H9 (cell line): Measurements from ENCODE around the gene DTWD1. TPM values are rescaled to one million over a fixed set of nuclear protein-coding genes. Genes with fewer than 3 reads are reported as not detected.

Experiments used
- DNase-seq: peaks from one replicate; pipeline ENCODE4 v3.0.0-alpha.2; 2017
- H2AFZ ChIP-seq: one replicate; pipeline ENCODE4 v1.6.1; 2013; ENCODE audit warnings: mild to moderate bottlenecking, low read length, control low read depth, moderate library complexity
- H2AK5ac ChIP-seq: 2 replicates; pipeline ENCODE4 v1.6.1; 2013; ENCODE audit warnings: low read length, control low read depth, mixed read lengths; ENCODE audit not compliant: insufficient read length
- H2BK120ac ChIP-seq: one replicate; pipeline ENCODE4 v1.6.1; 2013; ENCODE audit warnings: low read depth, mild to moderate bottlenecking, low read length, control low read depth, inconsistent platforms; ENCODE audit not compliant: poor library complexity, severe bottlenecking
- H2BK12ac ChIP-seq: 2 replicates; pipeline ENCODE4 v1.6.1; 2013; ENCODE audit warnings: low read length, control low read depth, mixed read lengths, low read depth; ENCODE audit not compliant: insufficient read length
- H2BK15ac ChIP-seq: 2 replicates; pipeline ENCODE4 v1.6.1; 2013; ENCODE audit warnings: low read depth, low read length, control low read depth
- H2BK20ac ChIP-seq: one replicate; pipeline ENCODE4 v1.6.1; 2013; ENCODE audit warnings: low read depth, mild to moderate bottlenecking, low read length, control low read depth, inconsistent platforms; ENCODE audit not compliant: poor library complexity, severe bottlenecking
- H2BK5ac ChIP-seq: 2 replicates; pipeline ENCODE4 v1.6.1; 2013; ENCODE audit warnings: low read length, control low read depth, mixed read lengths; ENCODE audit not compliant: insufficient read length
- H3K14ac ChIP-seq: 2 replicates; pipeline ENCODE4 v1.6.1; 2013; ENCODE audit warnings: low read length, control low read depth; ENCODE audit not compliant: insufficient read depth
- H3K18ac ChIP-seq: 2 replicates; pipeline ENCODE4 v1.6.1; 2013; ENCODE audit warnings: low read depth, mild to moderate bottlenecking, mixed read lengths, low read length, control low read depth; ENCODE audit not compliant: insufficient read length
- H3K23ac ChIP-seq: 2 replicates; pipeline ENCODE4 v1.6.1; 2013; ENCODE audit warnings: low read length, control low read depth, mixed read lengths, low read depth; ENCODE audit not compliant: insufficient read length
- H3K23me2 ChIP-seq: 2 replicates; pipeline ENCODE4 v1.6.1; 2013; ENCODE audit warnings: low read depth, mild to moderate bottlenecking, mixed read lengths, low read length, control low read depth; ENCODE audit not compliant: insufficient read length, poor library complexity, severe bottlenecking
- H3K27ac ChIP-seq: 2 replicates; pipeline ENCODE4 v1.5.1; 2013; ENCODE audit warnings: low read length, control low read depth, mixed read lengths, low read depth; ENCODE audit not compliant: insufficient read length
- H3K27me3 ChIP-seq: 2 replicates; pipeline ENCODE4 v1.6.1; 2013; ENCODE audit warnings: low read length, control low read depth, inconsistent platforms; ENCODE audit not compliant: insufficient read depth
- H3K4ac ChIP-seq: 2 replicates; pipeline ENCODE4 v1.6.1; 2013; ENCODE audit warnings: low read depth, mild to moderate bottlenecking, control low read depth, inconsistent platforms, low read length, moderate library complexity
- H3K4me1 ChIP-seq: 2 replicates; pipeline ENCODE4 v1.6.1; 2013; ENCODE audit warnings: low read length, control low read depth, inconsistent platforms; ENCODE audit not compliant: insufficient read depth
- H3K4me2 ChIP-seq: 2 replicates; pipeline ENCODE4 v1.6.1; 2013; ENCODE audit warnings: low read length, control low read depth, mixed read lengths; ENCODE audit not compliant: insufficient read length, insufficient read depth
- H3K56ac ChIP-seq: 2 replicates; pipeline ENCODE4 v1.6.1; 2013; ENCODE audit warnings: low read depth, mild to moderate bottlenecking, mixed read lengths, low read length, control low read depth; ENCODE audit not compliant: insufficient read length
- H3K79me1 ChIP-seq: 2 replicates; pipeline ENCODE4 v1.6.1; 2013; ENCODE audit warnings: low read depth, mild to moderate bottlenecking, moderate library complexity, low read length, control low read depth, inconsistent platforms; ENCODE audit not compliant: insufficient read depth, poor library complexity, severe bottlenecking
- H3K79me2 ChIP-seq: 2 replicates; pipeline ENCODE4 v1.6.1; 2013; ENCODE audit warnings: low read length, control low read depth, inconsistent platforms; ENCODE audit not compliant: insufficient read depth
- H3K9ac ChIP-seq: 2 replicates; pipeline ENCODE4 v1.6.1; 2013; ENCODE audit warnings: low read length, control low read depth, mixed read lengths; ENCODE audit not compliant: insufficient read length; ENCODE audit errors: extremely low read depth
- H3K9me3 ChIP-seq: one replicate; pipeline ENCODE4 v1.6.1; 2013; ENCODE audit warnings: low read depth, low read length, inconsistent platforms; ENCODE audit not compliant: control insufficient read depth
- H3T11ph ChIP-seq: one replicate; pipeline ENCODE4 v1.6.1; 2013; ENCODE audit warnings: mild to moderate bottlenecking, low read length, control low read depth, inconsistent platforms
- H4K20me1 ChIP-seq: one replicate; pipeline ENCODE4 v1.6.1; 2013; ENCODE audit not compliant: control insufficient read depth, insufficient read length, insufficient read depth
- H4K5ac ChIP-seq: 2 replicates; pipeline ENCODE4 v1.6.1; 2013; ENCODE audit warnings: low read depth, mild to moderate bottlenecking, mixed read lengths, low read length, control low read depth; ENCODE audit not compliant: insufficient read length
- H4K8ac ChIP-seq: replicated peaks from 2 replicates; pipeline ENCODE4 v1.6.1; 2013; ENCODE audit warnings: low read length, control low read depth, mixed read lengths, low read depth; ENCODE audit not compliant: insufficient read length
- H4K91ac ChIP-seq: 2 replicates; pipeline ENCODE4 v1.6.1; 2013; ENCODE audit warnings: low read depth, mild to moderate bottlenecking, moderate library complexity, mixed read lengths, low read length, control low read depth; ENCODE audit not compliant: insufficient read length
- H3K27ac Mint-ChIP-seq, 3 experiments: 2 replicates in 2 of 3; 3 replicates in 1 of 3; pipeline ENCODE4 v1.8.0; 2020 to 2021; ENCODE audit warnings: mixed read lengths in 3 of 3, mild to moderate bottlenecking in 1 of 3, moderate library complexity in 1 of 3
- H3K27me3 Mint-ChIP-seq: 2 replicates; pipeline ENCODE4 v1.8.0; 2021; ENCODE audit warnings: low read depth, mild to moderate bottlenecking, moderate library complexity, mixed read lengths
- H3K36me3 Mint-ChIP-seq, 3 experiments: 2 replicates in 2 of 3; 3 replicates in 1 of 3; pipeline ENCODE4 v1.8.0; 2020 to 2021; ENCODE audit warnings: low read depth in 3 of 3, mixed read lengths in 3 of 3; ENCODE audit not compliant: insufficient read depth in 1 of 3
- H3K4me1 Mint-ChIP-seq, 2 experiments: 2 replicates each; pipeline ENCODE4 v1.8.0; 2020; ENCODE audit warnings: mixed read lengths in 2 of 2
- H3K4me3 Mint-ChIP-seq, 2 experiments: 2 replicates in 1 of 2; 3 replicates in 1 of 2; pipeline ENCODE4 v1.8.0; 2020 to 2021; ENCODE audit warnings: mild to moderate bottlenecking in 2 of 2, mixed read lengths in 2 of 2, moderate library complexity in 1 of 2
- H3K9me3 Mint-ChIP-seq, 2 experiments: 2 replicates in 1 of 2; 3 replicates in 1 of 2; pipeline ENCODE4 v1.8.0; 2020; ENCODE audit warnings: mild to moderate bottlenecking in 2 of 2, mixed read lengths in 2 of 2, moderate library complexity in 1 of 2
- WGBS: extraction: QIAGEN DNeasy Blood & Tissue Kit; methylation state at CpG from one replicate; pipeline ENCODE4 v1.1.7; 2013; ENCODE audit warnings: missing lambda C conversion rate, low lambda C conversion rate, mixed read lengths; ENCODE audit not compliant: insufficient read length; ENCODE audit errors: extremely low coverage; 5-methylcytosine and 5-hydroxymethylcytosine counted together
- total RNA-seq: library from RNA; stranded (reverse); gene quantifications from 2 replicates; pipeline ENCODE4 v1.2.1, GENCODE V29; 2021
- TF ChIP-seq, protein P1 (sequence below): fragments of 200-600 bp; sonication (generic); conservative IDR thresholded peaks from 3 replicates; pipeline ENCODE4 v1.8.0; 2021; ENCODE audit warnings: antibody characterized with exemption, mild to moderate bottlenecking

DTWD1 gene
- total RNA-seq, 1 experiment from 2014 or later = 26.7 TPM

DNA sequence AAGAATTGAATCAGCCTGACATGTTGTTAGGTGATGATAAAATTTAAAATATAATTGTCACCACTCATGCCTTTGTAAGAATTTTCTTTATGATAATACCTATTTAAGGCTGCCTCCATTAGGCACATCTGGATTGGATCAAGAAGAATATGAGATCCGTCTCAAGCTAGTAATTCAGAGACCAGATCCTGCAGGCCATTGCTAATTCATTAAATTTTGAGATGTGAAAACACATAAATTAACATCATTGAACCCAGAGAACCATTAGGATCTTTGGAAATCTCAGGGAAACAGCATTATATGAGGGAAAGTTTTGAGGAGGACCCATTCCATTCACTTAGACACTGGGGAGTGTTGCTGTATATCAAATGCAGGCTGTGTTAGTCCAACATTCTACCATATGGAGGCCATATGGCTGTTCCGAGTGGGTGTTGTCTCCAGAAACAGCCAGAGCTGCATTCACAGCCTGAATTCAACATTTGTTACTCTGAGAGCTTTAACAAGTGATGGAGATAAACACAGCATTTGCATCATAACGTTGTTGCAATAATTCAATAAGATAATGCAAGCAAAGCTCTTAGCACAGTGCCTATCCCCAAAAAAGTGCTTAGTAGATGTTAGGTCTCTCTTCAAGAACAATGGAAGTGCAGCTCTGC, 67.4 kb downstream of the DTWD1 start:
- no peaks in the 10 kb centered on the region for H3K23me2 ChIP-seq
- H3K4me2 ChIP-seq = no peak overlapping the region
- H3K79me2 ChIP-seq = no peaks in the 10 kb centered on the region
- H3K4me1 ChIP-seq = no peaks in the 10 kb centered on the region
- no peak overlapping the region for H4K91ac ChIP-seq
- H4K8ac ChIP-seq = no peak overlapping the region
- no peak overlapping the region for H3K56ac ChIP-seq
- H2AFZ ChIP-seq = no peak overlapping the region
- Mint-ChIP-seq H3K9me3 (no peaks in the 10 kb centered on the region; a peak in 1 of 5 replicates), H3K36me3 (no peaks in the 10 kb centered on the region), H3K4me1 (no peaks in the 10 kb centered on the region), H3K27me3 (no peaks in the 10 kb centered on the region), H3K4me3 (no peak overlapping the region), H3K27ac (no peak overlapping the region)
- no peak overlapping the region for H3T11ph ChIP-seq
- H4K20me1 ChIP-seq = no peaks in the 10 kb centered on the region
- no peak overlapping the region for H2BK20ac ChIP-seq
- no peak overlapping the region for H3K18ac ChIP-seq
- WGBS = no CpG with 5 or more reads among the region's 3 CpGs
- no peak overlapping the region for H3K23ac ChIP-seq
- no peak overlapping the region for H3K4ac ChIP-seq
- H3K27ac ChIP-seq = no peak overlapping the region
- H2BK5ac ChIP-seq = no peak overlapping the region
- H2BK120ac ChIP-seq = no peak overlapping the region
- H4K5ac ChIP-seq = no peak overlapping the region
- H3K79me1 ChIP-seq = no peaks in the 10 kb centered on the region
- no peak overlapping the region for H2AK5ac ChIP-seq
- no peaks in the 10 kb centered on the region for H3K27me3 ChIP-seq
- DNase-seq = no peak
- H3K14ac ChIP-seq = no peak overlapping the region
- H3K9me3 ChIP-seq = no peaks in the 10 kb centered on the region
- no peak overlapping the region for H2BK12ac ChIP-seq
- no peak overlapping the region for H3K9ac ChIP-seq
- TF ChIP-seq, protein P1, sequence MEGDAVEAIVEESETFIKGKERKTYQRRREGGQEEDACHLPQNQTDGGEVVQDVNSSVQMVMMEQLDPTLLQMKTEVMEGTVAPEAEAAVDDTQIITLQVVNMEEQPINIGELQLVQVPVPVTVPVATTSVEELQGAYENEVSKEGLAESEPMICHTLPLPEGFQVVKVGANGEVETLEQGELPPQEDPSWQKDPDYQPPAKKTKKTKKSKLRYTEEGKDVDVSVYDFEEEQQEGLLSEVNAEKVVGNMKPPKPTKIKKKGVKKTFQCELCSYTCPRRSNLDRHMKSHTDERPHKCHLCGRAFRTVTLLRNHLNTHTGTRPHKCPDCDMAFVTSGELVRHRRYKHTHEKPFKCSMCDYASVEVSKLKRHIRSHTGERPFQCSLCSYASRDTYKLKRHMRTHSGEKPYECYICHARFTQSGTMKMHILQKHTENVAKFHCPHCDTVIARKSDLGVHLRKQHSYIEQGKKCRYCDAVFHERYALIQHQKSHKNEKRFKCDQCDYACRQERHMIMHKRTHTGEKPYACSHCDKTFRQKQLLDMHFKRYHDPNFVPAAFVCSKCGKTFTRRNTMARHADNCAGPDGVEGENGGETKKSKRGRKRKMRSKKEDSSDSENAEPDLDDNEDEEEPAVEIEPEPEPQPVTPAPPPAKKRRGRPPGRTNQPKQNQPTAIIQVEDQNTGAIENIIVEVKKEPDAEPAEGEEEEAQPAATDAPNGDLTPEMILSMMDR = no peak
- H2BK15ac ChIP-seq = no peak overlapping the region
